HepG2 (cell line): ENCODE results near the gene TGM2. TPM values are rescaled to one million over a fixed set of nuclear protein-coding genes. Genes with fewer than 3 reads are reported as not detected.
A peak's percentile ranks its signal among the peaks of the same experiment; 100 is the strongest.

ENCODE experiments used
- ARID5B ChIP-seq: IDR thresholded peaks from 2 replicates; pipeline ENCODE4 v1.4.0; 2020; ENCODE audit warnings: mild to moderate bottlenecking, missing genetic modification reagents
- BORCS8-MEF2B ChIP-seq: sonication (generic); formaldehyde crosslinking; IDR thresholded peaks from 2 replicates; pipeline ENCODE4 v1.8.0; 2022; ENCODE audit warnings: mild to moderate bottlenecking, missing genetic modification reagents
- HMGXB4 ChIP-seq, 2 experiments: sonication (generic) in 1 of 2; formaldehyde crosslinking in 1 of 2; IDR thresholded peaks; 2 replicates each; pipeline versions ENCODE4 v1.4.0 to v1.6.1; 2018 to 2020; ENCODE audit warnings: missing genetic modification reagents in 2 of 2, borderline replicate concordance in 1 of 2, low read depth in 1 of 2, mild to moderate bottlenecking in 1 of 2, missing biosample characterization in 1 of 2
- KDM6A ChIP-seq: IDR thresholded peaks from 2 replicates; pipeline ENCODE4 v1.6.1; 2016; ENCODE audit warnings: low read depth
- REXO4 ChIP-seq: sonication (generic); formaldehyde crosslinking; IDR thresholded peaks from 2 replicates; pipeline ENCODE4 v1.8.0; 2022; ENCODE audit warnings: missing genetic modification reagents, mild to moderate bottlenecking, borderline replicate concordance
- TBL1XR1 ChIP-seq: fragments of 150-350 bp; IDR thresholded peaks from 2 replicates; pipeline ENCODE4 v1.6.1; 2014; ENCODE audit warnings: borderline replicate concordance, low read length; ENCODE audit not compliant: partially characterized antibody
- TOPORS ChIP-seq: sonication (generic); formaldehyde crosslinking; IDR thresholded peaks from 2 replicates; pipeline ENCODE4 v1.8.0; 2023; ENCODE audit warnings: mild to moderate bottlenecking, missing genetic modification reagents
- ZBTB37 ChIP-seq: sonication (generic); formaldehyde crosslinking; IDR thresholded peaks from 2 replicates; pipeline ENCODE4 v1.4.0; 2020; ENCODE audit warnings: mild to moderate bottlenecking, missing genetic modification reagents
- ZFP36 ChIP-seq: fragments of 150-350 bp; IDR thresholded peaks from 2 replicates; pipeline ENCODE4 v1.6.1; 2018; ENCODE audit warnings: borderline replicate concordance, low read length, low read depth; ENCODE audit not compliant: partially characterized antibody
- ZFP36L2 ChIP-seq: sonication (generic); formaldehyde crosslinking; IDR thresholded peaks from 2 replicates; pipeline ENCODE4 v1.4.0; 2020; ENCODE audit warnings: missing genetic modification reagents
- ZNF503 ChIP-seq: sonication (generic); formaldehyde crosslinking; IDR thresholded peaks from 2 replicates; pipeline ENCODE4 v1.4.0; 2020; ENCODE audit warnings: missing genetic modification reagents
- ZNF672 ChIP-seq: sonication (generic); formaldehyde crosslinking; IDR thresholded peaks from 2 replicates; pipeline ENCODE4 v1.8.1; 2022; ENCODE audit warnings: missing genetic modification reagents
- ZNF703 ChIP-seq: sonication (generic); formaldehyde crosslinking; IDR thresholded peaks from 2 replicates; pipeline ENCODE4 v1.5.1; 2020; ENCODE audit warnings: missing genetic modification reagents, mild to moderate bottlenecking, moderate library complexity, borderline replicate concordance
- ZNF747 ChIP-seq: sonication (generic); formaldehyde crosslinking; IDR thresholded peaks from 2 replicates; pipeline ENCODE4 v1.8.1; 2023; ENCODE audit warnings: missing genetic modification reagents, mild to moderate bottlenecking, borderline replicate concordance
- ZSCAN30 ChIP-seq: sonication (generic); formaldehyde crosslinking; IDR thresholded peaks from 2 replicates; pipeline ENCODE4 v1.5.0; 2020; ENCODE audit warnings: mild to moderate bottlenecking, missing genetic modification reagents
- polyA plus RNA-seq, 8 experiments: library from polyadenylated mRNA; depleted of rRNA in 3 of 8; stranded (reverse) in 7 of 8; unstranded in 1 of 8; fragments of >200 nt; fragmentation: Illumina TruSeq in 4 of 8; extraction: Trizol in 4 of 8; gene quantifications; 2 replicates each; pipeline versions ENCODE4 v1.2.1 to v1.2.3, GENCODE V29; 2011 to 2016; ENCODE audit warnings: low read depth in 4 of 8, missing spikeins in 1 of 8, mixed read lengths in 1 of 8; ENCODE audit not compliant: insufficient read depth in 1 of 8
- total RNA-seq, 5 experiments: library from RNA; depleted of rRNA; stranded (reverse); fragments of >200 nt; fragmentation: Illumina TruSeq; extraction: Trizol; gene quantifications; 2 replicates each; pipeline ENCODE4 v1.2.3, GENCODE V29; 2016; ENCODE audit warnings: low read depth in 1 of 5
- TF ChIP-seq, protein P1 (sequence below): sonication (generic); formaldehyde crosslinking; IDR thresholded peaks from 2 replicates; pipeline ENCODE4 v1.9.0; 2021; ENCODE audit warnings: missing genetic modification reagents, mild to moderate bottlenecking, borderline replicate concordance
- TF ChIP-seq, protein P2 (sequence below): IDR thresholded peaks from 2 replicates; pipeline ENCODE4 v1.6.1; 2016; ENCODE audit warnings: missing genetic modification reagents, missing compliant biosample characterization

TGM2 gene
- total and polyA plus RNA-seq, 2 of the 13 experiments (the other 11 are each of a cell fraction or from before 2014, with no cell fraction given): 4.2 to 46.4 TPM

- peak; percentile 91 for TF ChIP-seq ARID5B (CRISPR knock-in tag)
- peak; percentile 46 to 47; a peak in 1 of 4 replicates for TF ChIP-seq HMGXB4 (CRISPR knock-in tag; IDR thresholded peaks at IDR 0.05; ENCODE audit: borderline replicate concordance in 1 of 2, low read depth in 1 of 2)
- no peak for TF ChIP-seq ZNF703 (CRISPR knock-in tag)
- TF ChIP-seq, protein P1, sequence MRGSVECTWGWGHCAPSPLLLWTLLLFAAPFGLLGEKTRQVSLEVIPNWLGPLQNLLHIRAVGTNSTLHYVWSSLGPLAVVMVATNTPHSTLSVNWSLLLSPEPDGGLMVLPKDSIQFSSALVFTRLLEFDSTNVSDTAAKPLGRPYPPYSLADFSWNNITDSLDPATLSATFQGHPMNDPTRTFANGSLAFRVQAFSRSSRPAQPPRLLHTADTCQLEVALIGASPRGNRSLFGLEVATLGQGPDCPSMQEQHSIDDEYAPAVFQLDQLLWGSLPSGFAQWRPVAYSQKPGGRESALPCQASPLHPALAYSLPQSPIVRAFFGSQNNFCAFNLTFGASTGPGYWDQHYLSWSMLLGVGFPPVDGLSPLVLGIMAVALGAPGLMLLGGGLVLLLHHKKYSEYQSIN (CRISPR knock-in tag): no peak
- no peak for TF ChIP-seq ZNF672 (CRISPR knock-in tag)
- TF ChIP-seq ZBTB37 (CRISPR knock-in tag): no peak
- no peak for TF ChIP-seq KDM6A
- TF ChIP-seq REXO4: no peak
- peak; percentile 84 for TF ChIP-seq ZFP36
- TF ChIP-seq, protein P2, sequence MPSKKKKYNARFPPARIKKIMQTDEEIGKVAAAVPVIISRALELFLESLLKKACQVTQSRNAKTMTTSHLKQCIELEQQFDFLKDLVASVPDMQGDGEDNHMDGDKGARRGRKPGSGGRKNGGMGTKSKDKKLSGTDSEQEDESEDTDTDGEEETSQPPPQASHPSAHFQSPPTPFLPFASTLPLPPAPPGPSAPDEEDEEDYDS (CRISPR knock-in tag): no peak; the same call in 1 of the 2 replicates
- TF ChIP-seq ZNF503: no peak
- no peak for TF ChIP-seq ZFP36L2
- no peak for TF ChIP-seq BORCS8-MEF2B (CRISPR knock-in tag)
- peak; percentile 70 for TF ChIP-seq TBL1XR1
- TF ChIP-seq TOPORS: no peak
- 0 out of 2 replicates have a peak, but pooled peaks have one; percentile 41 for TF ChIP-seq ZNF747 (CRISPR knock-in tag)
- no peak for TF ChIP-seq ZSCAN30 (CRISPR knock-in tag)
Measured at GRCh38 chr20:38167851-38168760, 3.0 kb upstream of the TGM2 start (continued).
